Duodenal mucosa (tissue), 2 donors: ENCODE results near the gene ALDH8A1.

ENCODE experiments used
- H3K27ac ChIP-seq: one replicate; pipeline ENCODE4 v1.7.0; 2013; ENCODE audit warnings: low read depth, low read length
- H3K27me3 ChIP-seq, 2 donors: one replicate each; pipeline ENCODE4 v1.7.0; 2013; ENCODE audit warnings: low read length in 2 of 2, control low read depth in 1 of 2; ENCODE audit not compliant: insufficient read depth in 2 of 2, control insufficient read depth in 1 of 2
- H3K36me3 ChIP-seq, 2 donors: one replicate each; pipeline ENCODE4 v1.7.0; 2013; ENCODE audit warnings: low read length in 2 of 2, control low read depth in 1 of 2; ENCODE audit not compliant: insufficient read depth in 2 of 2, control insufficient read depth in 1 of 2
- H3K4me1 ChIP-seq, 2 donors: one replicate each; pipeline ENCODE4 v1.7.0; 2013; ENCODE audit warnings: low read length in 2 of 2, control low read depth in 1 of 2; ENCODE audit not compliant: insufficient read depth in 2 of 2, control insufficient read depth in 1 of 2
- H3K4me3 ChIP-seq, 2 donors: one replicate each; pipeline ENCODE4 v1.7.0; 2013; ENCODE audit warnings: low read length in 2 of 2, low read depth in 1 of 2
- H3K9ac ChIP-seq, 2 donors: one replicate each; pipeline ENCODE4 v1.7.0; 2013; ENCODE audit warnings: low read length in 2 of 2, low read depth in 1 of 2
- H3K9me3 ChIP-seq, 2 donors: one replicate each; pipeline ENCODE4 v1.7.0; 2013; ENCODE audit warnings: low read length in 2 of 2, control low read depth in 1 of 2; ENCODE audit not compliant: control insufficient read depth in 1 of 2

The ALDH8A1 gene

GRCh38 chr6:134936476-134936875 is 13.4 kb downstream of the ALDH8A1 start:
- Histone ChIP-seq H3K27me3 (no peaks in the 10 kb centered on the region), H3K9ac (no peak overlapping the region), H3K4me1 (no peaks in the 10 kb centered on the region), H3K9me3 (no peaks in the 10 kb centered on the region), H3K27ac (no peak overlapping the region), H3K4me3 (no peak overlapping the region), H3K36me3 (no peaks in the 10 kb centered on the region)

DNA sequence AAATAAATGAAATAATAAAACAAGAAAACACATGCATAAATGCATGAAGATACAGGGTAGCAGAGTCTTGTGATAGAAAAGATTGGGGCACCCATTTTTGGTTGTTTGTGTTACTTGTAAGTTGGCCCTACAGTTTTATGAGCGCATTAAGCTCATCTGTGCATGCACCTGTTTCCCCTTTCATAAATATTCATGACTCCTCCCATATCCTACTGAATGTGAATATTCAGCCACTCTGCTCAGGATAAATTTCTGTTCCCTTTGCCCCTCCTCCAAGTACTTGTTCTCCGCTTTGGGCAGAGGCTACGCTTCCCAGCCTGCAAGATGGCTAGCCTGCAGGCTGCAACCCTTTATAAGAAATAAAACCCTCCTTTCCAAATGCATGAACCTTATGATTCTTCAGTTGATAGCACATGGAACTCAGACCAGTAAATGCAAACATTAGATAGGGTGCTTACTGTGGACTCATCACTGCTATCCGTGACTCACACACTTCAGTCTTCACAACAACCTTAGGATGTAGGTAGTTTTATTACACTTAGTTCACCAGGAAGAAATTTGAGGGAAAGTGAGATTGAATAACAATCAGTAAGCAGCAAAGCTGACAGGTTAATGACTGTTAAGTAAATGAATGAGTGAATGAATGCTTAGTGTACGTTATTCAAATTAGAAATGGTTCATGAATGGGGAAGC is 15.0 kb downstream of the ALDH8A1 start:
- Histone ChIP-seq H3K27me3 (no peaks in the 10 kb centered on the region), H3K4me1 (no peaks in the 10 kb centered on the region), H3K9ac (no peak overlapping the region), H3K27ac (no peak overlapping the region), H3K9me3 (no peaks in the 10 kb centered on the region), H3K4me3 (no peak overlapping the region), H3K36me3 (no peaks in the 10 kb centered on the region)

DNA sequence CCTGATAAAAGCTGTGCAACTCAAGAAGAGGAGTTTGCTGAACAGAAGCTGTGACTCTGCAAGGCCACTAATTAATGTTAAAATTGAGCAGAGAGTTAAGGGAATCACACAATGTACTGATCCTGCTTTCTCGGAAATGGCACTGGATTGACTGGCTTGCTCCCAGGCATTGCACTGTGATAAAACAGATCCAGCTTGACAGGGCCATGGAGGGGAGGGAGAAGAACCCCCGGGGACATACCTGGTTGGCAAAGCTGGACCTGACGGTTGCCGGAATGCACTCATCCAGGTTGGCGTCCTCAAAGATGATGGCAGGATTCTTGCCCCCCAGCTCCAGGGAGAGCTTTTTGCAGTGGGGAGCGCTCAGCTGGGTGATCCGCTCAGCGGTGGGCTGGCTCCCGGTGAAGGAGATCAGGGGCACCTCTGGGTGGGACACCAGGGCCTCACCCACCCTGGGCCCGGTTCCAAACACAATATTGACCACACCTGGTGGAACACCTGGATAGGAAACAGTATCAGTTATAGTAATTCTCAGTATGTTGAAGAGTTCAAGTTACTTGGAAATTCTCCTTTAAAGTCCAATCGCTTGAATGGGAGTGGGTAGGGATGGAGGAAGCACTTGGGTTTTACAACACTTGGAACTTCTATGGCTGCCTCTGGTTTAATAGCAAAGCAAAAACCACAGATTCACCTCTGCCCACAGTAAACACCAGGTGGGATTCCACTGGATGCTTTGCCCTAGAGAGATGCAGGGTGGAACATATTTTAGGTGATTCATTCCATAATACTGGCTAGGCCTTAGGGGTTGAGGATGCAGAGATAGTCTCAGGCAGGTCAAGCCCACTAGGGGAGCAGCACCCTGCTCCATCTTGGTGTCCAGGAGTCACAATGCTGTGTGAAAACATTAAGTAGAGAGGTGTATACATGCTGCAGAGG is 17.1 kb downstream of the ALDH8A1 start:
- H3K27me3 ChIP-seq = no peaks in the 10 kb centered on the region
- no peak overlapping the region for H3K27ac ChIP-seq
- no peaks in the 10 kb centered on the region for H3K36me3 ChIP-seq
- H3K9ac ChIP-seq = no peak overlapping the region
- no peak overlapping the region for H3K4me3 ChIP-seq
- H3K9me3 ChIP-seq = no peaks in the 10 kb centered on the region
- H3K4me1 ChIP-seq = no peaks in the 10 kb centered on the region

DNA sequence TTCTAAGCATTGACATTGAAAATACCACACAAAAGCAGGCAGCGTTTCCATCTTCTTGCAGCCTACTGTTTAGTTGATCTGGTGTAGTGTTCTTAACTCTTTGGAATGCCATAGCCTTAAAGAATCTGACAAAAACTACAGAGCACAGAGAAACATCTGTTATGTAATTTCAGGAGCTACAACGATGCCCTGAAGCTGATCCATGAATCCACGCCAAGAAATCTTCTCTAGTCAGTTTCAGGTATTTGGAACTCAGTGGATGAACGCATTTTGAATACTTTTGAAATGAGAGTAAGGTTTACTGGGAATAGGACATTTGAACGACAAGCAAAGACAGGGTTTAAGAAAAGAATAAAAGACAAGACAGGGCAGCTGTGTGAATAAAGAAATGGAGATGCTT is 17.8 kb downstream of the ALDH8A1 start:
- no peaks in the 10 kb centered on the region for H3K27me3 ChIP-seq
- no peaks in the 10 kb centered on the region for H3K9me3 ChIP-seq
- H3K9ac ChIP-seq = no peak overlapping the region
- no peaks in the 10 kb centered on the region for H3K36me3 ChIP-seq
- H3K4me3 ChIP-seq = no peak overlapping the region
- H3K4me1 ChIP-seq = no peaks in the 10 kb centered on the region
- H3K27ac ChIP-seq = no peak overlapping the region

DNA sequence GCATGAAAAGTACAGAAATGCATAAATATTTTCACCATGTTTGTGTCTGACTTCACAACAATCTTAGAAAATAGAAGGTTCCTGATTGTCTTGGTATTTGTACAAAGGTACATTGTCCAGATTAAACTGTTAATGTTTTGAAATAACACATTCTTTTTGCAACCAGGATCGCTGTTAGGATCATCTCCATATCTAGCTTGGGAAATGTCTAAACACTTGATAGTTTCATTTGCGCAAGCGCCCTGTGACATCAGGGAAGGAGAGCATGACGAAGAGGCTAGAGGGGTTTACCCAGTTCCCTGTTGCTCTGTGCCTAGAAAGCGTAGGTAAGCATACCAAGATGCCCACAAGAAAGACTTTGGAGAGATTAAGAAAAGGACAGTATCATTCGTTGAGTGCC is 19.4 kb downstream of the ALDH8A1 start:
- Histone ChIP-seq H3K36me3 (no peaks in the 10 kb centered on the region), H3K9ac (no peak overlapping the region), H3K27ac (no peak overlapping the region), H3K4me3 (no peak overlapping the region), H3K9me3 (no peaks in the 10 kb centered on the region), H3K27me3 (no peaks in the 10 kb centered on the region), H3K4me1 (no peaks in the 10 kb centered on the region)

- H3K27ac ChIP-seq = no peak overlapping the region
- H3K36me3 ChIP-seq = no peaks in the 10 kb centered on the region
These were observed 21.6 kb downstream of the ALDH8A1 start for GRCh38 chr6:134928151-134928900.

DNA sequence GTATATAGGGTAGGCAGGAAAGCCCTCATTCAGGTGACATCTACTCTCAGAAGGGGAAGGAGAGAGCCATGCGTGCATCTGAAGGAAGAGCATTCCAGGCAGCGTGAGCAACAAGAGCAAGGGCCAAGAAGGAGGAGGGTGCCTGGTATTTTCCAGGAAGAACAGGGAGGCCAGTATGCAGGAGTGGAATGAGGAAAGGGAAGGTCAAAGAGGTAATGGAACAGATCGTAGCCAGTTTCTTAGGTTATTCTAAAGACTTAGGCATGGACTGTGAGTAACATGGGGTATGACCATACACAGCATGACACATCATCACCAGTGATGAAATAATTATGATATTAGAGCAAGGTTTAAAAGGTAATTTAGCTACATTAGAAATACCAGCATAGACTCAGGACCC is 24.1 kb downstream of the ALDH8A1 start:
- no peak overlapping the region for H3K27ac ChIP-seq
- H3K4me3 ChIP-seq = no peak overlapping the region
- no peaks in the 10 kb centered on the region for H3K36me3 ChIP-seq
- H3K9me3 ChIP-seq = no peaks in the 10 kb centered on the region
- no peak overlapping the region for H3K9ac ChIP-seq
- H3K27me3 ChIP-seq = no peaks in the 10 kb centered on the region
- no peaks in the 10 kb centered on the region for H3K4me1 ChIP-seq

More at GRCh38 chr6:134928151-134928900, 21.6 kb downstream of the ALDH8A1 start:
- Histone ChIP-seq H3K4me3 (no peak overlapping the region), H3K9ac (no peak overlapping the region), H3K4me1 (no peaks in the 10 kb centered on the region), H3K27me3 (no peaks in the 10 kb centered on the region), H3K9me3 (no peaks in the 10 kb centered on the region)

GRCh38 chr6:134921721-134922261 is 28.1 kb downstream of the ALDH8A1 start:
- Histone ChIP-seq H3K9ac (no peak overlapping the region), H3K36me3 (no peaks in the 10 kb centered on the region), H3K9me3 (no peaks in the 10 kb centered on the region), H3K4me3 (no peak overlapping the region), H3K4me1 (no peaks in the 10 kb centered on the region), H3K27me3 (no peaks in the 10 kb centered on the region), H3K27ac (no peak overlapping the region)

GRCh38 chr6:134921276-134921675 is 28.6 kb downstream of the ALDH8A1 start:
- Histone ChIP-seq H3K36me3 (no peaks in the 10 kb centered on the region), H3K27me3 (no peaks in the 10 kb centered on the region), H3K4me3 (no peak overlapping the region), H3K9me3 (no peaks in the 10 kb centered on the region), H3K9ac (no peak overlapping the region), H3K27ac (no peak overlapping the region), H3K4me1 (no peaks in the 10 kb centered on the region)

- H3K4me3 ChIP-seq = no peak overlapping the region
- H3K36me3 ChIP-seq = no peaks in the 10 kb centered on the region
- no peak overlapping the region for H3K9ac ChIP-seq
- no peaks in the 10 kb centered on the region for H3K4me1 ChIP-seq
- H3K27me3 ChIP-seq = no peaks in the 10 kb centered on the region
- H3K9me3 ChIP-seq = no peaks in the 10 kb centered on the region
- H3K27ac ChIP-seq = no peak overlapping the region
These were observed 29.5 kb downstream of the ALDH8A1 start for GRCh38 chr6:134920422-134920821.
